ENCODE data around the gene UBE2B.

Gene UBE2B

DNA sequence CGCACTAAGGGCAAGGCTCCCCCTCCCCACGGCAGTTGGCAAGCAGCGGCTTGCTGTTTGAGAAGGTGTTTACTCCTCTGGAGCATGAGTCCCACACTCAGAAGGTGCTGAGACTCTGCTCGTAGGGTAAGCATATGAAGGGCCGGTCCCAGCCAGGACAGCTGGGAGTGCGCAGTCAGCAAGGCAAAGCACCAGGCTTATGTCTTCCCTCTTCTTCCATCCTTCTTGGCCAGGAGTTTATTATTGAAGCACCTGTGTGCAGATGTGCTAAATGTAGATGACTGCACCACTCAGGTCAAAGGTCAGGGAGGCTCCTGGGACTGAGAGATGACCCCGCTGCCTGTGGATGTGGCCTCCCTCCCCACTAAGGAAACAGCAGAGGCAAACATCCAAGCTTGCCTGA is 67.4 kb downstream of the UBE2B start:
- no peak for DNase-seq

DNA sequence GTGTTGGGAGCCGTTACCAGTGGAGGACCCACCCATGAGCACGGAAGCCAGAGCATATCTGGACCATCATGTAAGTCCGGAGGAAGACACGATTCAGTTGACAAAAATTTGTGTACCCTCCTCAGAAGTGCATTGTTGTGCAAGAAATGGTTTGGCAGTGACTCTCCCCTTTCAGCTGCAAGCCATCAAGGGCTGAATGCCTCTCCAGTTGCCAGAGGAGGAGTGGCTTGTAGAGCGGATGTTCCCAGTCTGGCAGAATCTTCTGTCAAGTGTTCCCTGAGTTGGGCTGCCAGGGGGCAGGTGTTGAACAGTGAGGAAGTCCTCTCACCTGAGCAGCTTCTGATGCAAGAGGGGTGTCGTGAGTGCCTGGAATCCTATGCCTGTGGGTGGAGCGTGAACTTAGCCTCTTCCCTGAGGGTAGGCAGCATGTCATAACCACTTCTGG is 67.9 kb downstream of the UBE2B start:
- DNase-seq: no peak

DNA sequence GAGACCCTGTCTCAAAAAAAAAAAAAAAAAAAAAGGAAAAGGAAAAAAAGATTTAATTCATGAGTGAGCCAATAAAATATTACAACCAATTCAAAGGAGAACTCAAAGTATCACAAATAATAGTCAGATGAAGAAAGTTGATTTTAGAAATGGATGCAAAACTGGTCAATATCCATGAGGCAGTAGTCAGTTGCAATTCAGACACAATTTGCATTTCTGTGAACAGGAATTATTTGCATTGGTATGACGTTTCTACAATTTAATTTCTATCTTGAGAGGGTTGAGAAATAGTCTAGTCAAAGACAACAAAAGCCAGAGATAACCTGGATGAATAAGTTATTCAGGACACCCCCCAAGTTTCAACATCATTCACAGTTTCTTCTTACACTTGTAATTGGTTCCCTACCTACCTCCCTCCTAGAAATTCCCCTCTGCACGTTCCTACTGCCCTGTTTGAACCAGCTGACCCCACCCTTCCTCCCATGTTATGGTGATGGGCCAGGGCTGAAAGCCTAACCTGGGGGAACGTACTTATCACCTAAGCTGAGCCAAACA is 68.9 kb downstream of the UBE2B start:
- DNase-seq: no peak
